ENCODE measurements around the gene PPIL4. TPM values are rescaled to one million over a fixed set of nuclear protein-coding genes. Genes with fewer than 3 reads are reported as not detected.

Gene PPIL4
- total RNA-seq, 1 donor from 2014 or later: 26.8 TPM

GRCh38 chr6:149493761-149494320 lies 52.0 kb downstream of the PPIL4 start:
- H3K4me3 Mint-ChIP-seq (ENCODE audit: unreplicated experiment): no peak overlapping the region
- no peak for DNase-seq
- no peak for TF ChIP-seq CTCF (IDR thresholded peaks at IDR 0.05; ENCODE audit: partially characterized antibody, unreplicated experiment)
- peaks cover 2% of the 10 kb centered on the region for H3K27me3 Mint-ChIP-seq (ENCODE audit: unreplicated experiment)
- no peak overlapping the region for H3K27ac Mint-ChIP-seq (ENCODE audit: unreplicated experiment)
- no peaks in the 10 kb centered on the region for H3K4me1 Mint-ChIP-seq (ENCODE audit: low read depth, unreplicated experiment)
- no peaks in the 10 kb centered on the region for H3K9me3 Mint-ChIP-seq (ENCODE audit: unreplicated experiment)
- H3K36me3 Mint-ChIP-seq (ENCODE audit: unreplicated experiment): no peaks in the 10 kb centered on the region

- Mint-ChIP-seq H3K36me3 (ENCODE audit: unreplicated experiment) (no peaks in the 10 kb centered on the region), H3K27ac (ENCODE audit: unreplicated experiment) (no peak overlapping the region), H3K4me1 (ENCODE audit: low read depth, unreplicated experiment) (no peaks in the 10 kb centered on the region), H3K4me3 (ENCODE audit: unreplicated experiment) (no peak overlapping the region), H3K27me3 (ENCODE audit: unreplicated experiment) (peaks cover 2% of the 10 kb centered on the region), H3K9me3 (ENCODE audit: unreplicated experiment) (no peaks in the 10 kb centered on the region)
- no peak for TF ChIP-seq CTCF (IDR thresholded peaks at IDR 0.05; ENCODE audit: partially characterized antibody, unreplicated experiment)
- no peak for DNase-seq
Measured at GRCh38 chr6:149492798-149493343, 53.0 kb downstream of the PPIL4 start.

GRCh38 chr6:149489967-149490366 lies 55.9 kb downstream of the PPIL4 start:
- no peak for DNase-seq
- H3K4me1 Mint-ChIP-seq (ENCODE audit: low read depth, unreplicated experiment): no peaks in the 10 kb centered on the region
- peaks cover 1% of the 10 kb centered on the region for H3K9me3 Mint-ChIP-seq (ENCODE audit: unreplicated experiment)
- TF ChIP-seq CTCF (IDR thresholded peaks at IDR 0.05; ENCODE audit: partially characterized antibody, unreplicated experiment): no peak
- H3K4me3 Mint-ChIP-seq (ENCODE audit: unreplicated experiment): no peak overlapping the region
- H3K36me3 Mint-ChIP-seq (ENCODE audit: unreplicated experiment): no peaks in the 10 kb centered on the region
- no peak overlapping the region for H3K27ac Mint-ChIP-seq (ENCODE audit: unreplicated experiment)
- peaks cover 2% of the 10 kb centered on the region for H3K27me3 Mint-ChIP-seq (ENCODE audit: unreplicated experiment)

GRCh38 chr6:149488815-149489214 lies 57.0 kb downstream of the PPIL4 start:
- no peak for DNase-seq
- H3K4me1 Mint-ChIP-seq (ENCODE audit: low read depth, unreplicated experiment): no peaks in the 10 kb centered on the region
- H3K4me3 Mint-ChIP-seq (ENCODE audit: unreplicated experiment): no peak overlapping the region
- H3K27ac Mint-ChIP-seq (ENCODE audit: unreplicated experiment): no peak overlapping the region
- no peaks in the 10 kb centered on the region for H3K36me3 Mint-ChIP-seq (ENCODE audit: unreplicated experiment)
- H3K27me3 Mint-ChIP-seq (ENCODE audit: unreplicated experiment): peaks cover 2% of the 10 kb centered on the region
- peaks cover 1% of the 10 kb centered on the region for H3K9me3 Mint-ChIP-seq (ENCODE audit: unreplicated experiment)
- TF ChIP-seq CTCF (IDR thresholded peaks at IDR 0.05; ENCODE audit: partially characterized antibody, unreplicated experiment): no peak

- no peak overlapping the region for H3K4me3 Mint-ChIP-seq (ENCODE audit: unreplicated experiment)
Measured at GRCh38 chr6:149487316-149487715, 58.5 kb downstream of the PPIL4 start.

More at GRCh38 chr6:149487316-149487715, 58.5 kb downstream of the PPIL4 start:
- no peak for DNase-seq
- peaks cover 2% of the 10 kb centered on the region for H3K27me3 Mint-ChIP-seq (ENCODE audit: unreplicated experiment)
- H3K27ac Mint-ChIP-seq (ENCODE audit: unreplicated experiment): no peak overlapping the region
- H3K4me1 Mint-ChIP-seq (ENCODE audit: low read depth, unreplicated experiment): no peaks in the 10 kb centered on the region
- TF ChIP-seq CTCF (IDR thresholded peaks at IDR 0.05; ENCODE audit: partially characterized antibody, unreplicated experiment): no peak
- no peaks in the 10 kb centered on the region for H3K36me3 Mint-ChIP-seq (ENCODE audit: unreplicated experiment)
- peaks cover 1% of the 10 kb centered on the region for H3K9me3 Mint-ChIP-seq (ENCODE audit: unreplicated experiment)
